ENCODE results near the gene CAMSAP1.
A peak's percentile ranks its signal among the peaks of the same experiment; 100 is the strongest.

CAMSAP1 gene

DNA sequence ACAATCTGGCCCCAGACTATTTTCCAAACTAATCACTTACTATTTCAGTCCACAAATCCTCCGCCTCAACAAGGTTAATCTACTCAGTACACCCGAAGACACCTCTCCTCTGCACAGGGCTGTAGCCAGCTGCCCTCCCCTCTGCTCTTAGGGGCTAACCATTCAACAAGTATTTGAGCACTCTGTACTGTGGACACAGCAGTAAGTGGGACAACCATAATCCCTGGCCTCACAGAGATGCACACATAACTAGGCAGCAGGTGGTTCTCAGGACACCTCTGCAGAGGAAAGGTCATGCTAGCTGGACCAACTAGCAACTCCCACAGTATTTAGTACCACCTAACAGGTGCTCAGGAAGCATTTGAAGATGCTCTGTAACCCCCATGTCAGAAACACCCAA, 5.5 kb downstream of the CAMSAP1 start:
- TF ChIP-seq, protein P1, sequence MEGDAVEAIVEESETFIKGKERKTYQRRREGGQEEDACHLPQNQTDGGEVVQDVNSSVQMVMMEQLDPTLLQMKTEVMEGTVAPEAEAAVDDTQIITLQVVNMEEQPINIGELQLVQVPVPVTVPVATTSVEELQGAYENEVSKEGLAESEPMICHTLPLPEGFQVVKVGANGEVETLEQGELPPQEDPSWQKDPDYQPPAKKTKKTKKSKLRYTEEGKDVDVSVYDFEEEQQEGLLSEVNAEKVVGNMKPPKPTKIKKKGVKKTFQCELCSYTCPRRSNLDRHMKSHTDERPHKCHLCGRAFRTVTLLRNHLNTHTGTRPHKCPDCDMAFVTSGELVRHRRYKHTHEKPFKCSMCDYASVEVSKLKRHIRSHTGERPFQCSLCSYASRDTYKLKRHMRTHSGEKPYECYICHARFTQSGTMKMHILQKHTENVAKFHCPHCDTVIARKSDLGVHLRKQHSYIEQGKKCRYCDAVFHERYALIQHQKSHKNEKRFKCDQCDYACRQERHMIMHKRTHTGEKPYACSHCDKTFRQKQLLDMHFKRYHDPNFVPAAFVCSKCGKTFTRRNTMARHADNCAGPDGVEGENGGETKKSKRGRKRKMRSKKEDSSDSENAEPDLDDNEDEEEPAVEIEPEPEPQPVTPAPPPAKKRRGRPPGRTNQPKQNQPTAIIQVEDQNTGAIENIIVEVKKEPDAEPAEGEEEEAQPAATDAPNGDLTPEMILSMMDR (IDR thresholded peaks at IDR 0.05; ENCODE audit: control insufficient read depth, insufficient read depth, low read depth, low read length, missing control alignments) = no peak
- no peak for DNase-seq (ENCODE audit: low read depth)
- H3K4me3 ChIP-seq (ENCODE audit: control insufficient read depth, low read depth, low read length) = no peak overlapping the region

DNA sequence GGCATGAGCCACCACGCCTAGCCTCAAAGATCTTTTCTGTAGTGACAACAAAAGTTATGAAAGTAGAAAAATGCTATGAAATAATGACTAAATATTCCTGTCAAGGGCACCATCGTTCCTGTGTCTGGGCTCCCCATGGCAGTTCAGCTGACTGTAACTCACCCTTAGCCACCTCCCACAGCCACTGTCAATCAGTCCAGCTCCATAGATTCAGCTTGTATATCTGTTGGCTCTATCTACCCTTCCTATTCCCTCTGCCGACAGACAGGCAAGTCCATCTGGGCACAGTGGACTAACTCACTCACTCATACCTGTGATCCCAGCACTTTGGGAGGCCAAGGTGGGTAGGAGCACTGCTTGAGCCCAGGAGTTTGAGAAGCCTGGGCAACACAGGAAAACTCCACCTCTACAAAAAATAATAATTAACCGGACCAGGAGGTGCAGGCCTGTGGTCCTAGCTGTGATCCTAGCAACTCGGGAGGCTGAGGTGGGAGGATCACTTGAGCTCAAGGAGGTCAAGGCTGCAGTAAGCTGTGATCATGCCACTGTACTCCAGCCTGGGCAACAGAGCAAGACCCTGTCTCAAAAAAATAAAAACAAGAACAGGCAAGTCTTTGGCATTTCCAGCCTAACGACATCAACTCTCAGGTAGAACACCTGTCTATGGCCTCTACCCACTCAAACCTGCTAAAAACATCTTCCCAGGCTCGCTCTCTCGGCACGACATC, 6.2 kb downstream of the CAMSAP1 start:
- no peak overlapping the region for H3K4me3 ChIP-seq (ENCODE audit: control insufficient read depth, low read depth, low read length)
- TF ChIP-seq, protein P1 (IDR thresholded peaks at IDR 0.05; ENCODE audit: control insufficient read depth, insufficient read depth, low read depth, low read length, missing control alignments) = no peak
- no peak for DNase-seq (ENCODE audit: low read depth)

DNA sequence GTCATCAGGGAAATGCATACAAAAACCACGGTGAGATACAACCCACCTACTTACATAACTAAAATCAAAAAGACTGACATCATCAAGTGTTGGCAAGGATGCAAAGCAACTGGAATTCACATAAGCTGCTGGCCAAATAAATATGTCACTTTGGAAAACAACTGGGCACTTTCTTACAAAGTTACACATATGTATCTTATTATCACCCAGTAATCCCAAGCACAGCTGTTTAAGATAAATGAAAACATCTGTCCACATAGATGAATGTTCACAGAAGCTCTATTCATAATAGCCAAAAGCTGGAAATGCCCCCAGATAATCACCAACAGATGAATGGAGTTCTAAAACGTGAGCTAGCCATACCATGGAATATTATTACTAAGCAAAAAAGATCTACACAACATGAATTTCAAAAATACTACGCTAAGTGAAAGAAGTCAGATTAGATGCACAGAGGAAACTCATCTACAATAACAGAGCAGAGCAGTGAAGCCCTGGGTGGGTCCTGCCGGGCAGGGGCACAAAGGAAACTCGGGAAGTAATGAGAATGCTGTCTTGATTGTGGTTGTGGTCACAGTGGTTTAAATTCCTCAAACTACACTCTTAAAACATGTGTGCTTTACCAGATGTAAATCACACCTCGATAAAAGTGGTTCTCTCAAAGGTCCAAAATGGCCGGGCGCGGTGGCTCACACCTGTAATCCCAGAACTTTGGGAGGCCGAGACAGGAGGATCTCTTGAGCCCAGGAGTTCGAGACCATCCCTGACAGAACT, 8.5 kb downstream of the CAMSAP1 start:
- H3K4me3 ChIP-seq (ENCODE audit: control insufficient read depth, low read depth, low read length) = no peak overlapping the region
- peak; percentile 80 for DNase-seq (ENCODE audit: low read depth)
- TF ChIP-seq, protein P1 (IDR thresholded peaks at IDR 0.05; ENCODE audit: control insufficient read depth, insufficient read depth, low read depth, low read length, missing control alignments) = no peak

DNA sequence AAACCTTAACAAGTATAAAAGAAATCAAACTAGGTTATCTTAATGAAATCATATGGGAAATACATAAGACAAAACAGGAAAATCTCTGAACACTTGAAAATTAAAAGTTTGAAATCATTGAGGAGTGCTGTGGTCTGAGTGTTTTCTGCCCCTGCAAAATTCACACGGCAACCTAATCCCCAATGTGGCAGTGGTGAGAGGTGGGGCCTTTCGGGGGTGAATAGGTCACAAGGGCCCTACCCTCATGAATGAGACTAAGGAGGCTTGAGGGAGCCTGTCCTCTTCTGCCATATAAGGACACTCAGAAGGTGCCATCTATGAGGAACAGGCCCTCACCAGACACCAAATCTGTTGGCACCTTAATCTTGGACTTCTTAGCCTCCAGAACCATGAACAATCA, 10.7 kb downstream of the CAMSAP1 start:
- H3K4me3 ChIP-seq (ENCODE audit: control insufficient read depth, low read depth, low read length) = no peak overlapping the region
- TF ChIP-seq, protein P1 (IDR thresholded peaks at IDR 0.05; ENCODE audit: control insufficient read depth, insufficient read depth, low read depth, low read length, missing control alignments) = no peak
- DNase-seq (ENCODE audit: low read depth) = no peak

DNA sequence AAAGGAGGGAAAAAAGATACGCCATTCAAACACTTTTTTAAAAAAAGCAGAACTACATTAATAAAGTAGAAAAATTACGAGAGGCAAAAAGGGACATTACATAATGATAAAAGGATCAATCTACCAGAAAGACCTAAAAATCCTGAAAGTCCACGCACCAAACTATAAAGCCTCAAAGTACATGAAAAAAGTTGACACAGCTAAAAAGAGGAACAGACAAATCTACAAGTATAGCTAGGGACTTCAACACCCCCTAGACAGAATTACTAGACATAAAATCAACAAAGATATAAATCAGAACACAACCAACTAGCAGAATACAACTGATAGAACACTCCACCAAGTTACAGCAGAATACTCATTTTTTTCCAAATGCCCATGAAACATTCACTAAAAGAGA, 11.1 kb downstream of the CAMSAP1 start:
- no peak overlapping the region for H3K4me3 ChIP-seq (ENCODE audit: control insufficient read depth, low read depth, low read length)
- TF ChIP-seq, protein P1 (IDR thresholded peaks at IDR 0.05; ENCODE audit: control insufficient read depth, insufficient read depth, low read depth, low read length, missing control alignments) = no peak
- DNase-seq (ENCODE audit: low read depth) = no peak

DNA sequence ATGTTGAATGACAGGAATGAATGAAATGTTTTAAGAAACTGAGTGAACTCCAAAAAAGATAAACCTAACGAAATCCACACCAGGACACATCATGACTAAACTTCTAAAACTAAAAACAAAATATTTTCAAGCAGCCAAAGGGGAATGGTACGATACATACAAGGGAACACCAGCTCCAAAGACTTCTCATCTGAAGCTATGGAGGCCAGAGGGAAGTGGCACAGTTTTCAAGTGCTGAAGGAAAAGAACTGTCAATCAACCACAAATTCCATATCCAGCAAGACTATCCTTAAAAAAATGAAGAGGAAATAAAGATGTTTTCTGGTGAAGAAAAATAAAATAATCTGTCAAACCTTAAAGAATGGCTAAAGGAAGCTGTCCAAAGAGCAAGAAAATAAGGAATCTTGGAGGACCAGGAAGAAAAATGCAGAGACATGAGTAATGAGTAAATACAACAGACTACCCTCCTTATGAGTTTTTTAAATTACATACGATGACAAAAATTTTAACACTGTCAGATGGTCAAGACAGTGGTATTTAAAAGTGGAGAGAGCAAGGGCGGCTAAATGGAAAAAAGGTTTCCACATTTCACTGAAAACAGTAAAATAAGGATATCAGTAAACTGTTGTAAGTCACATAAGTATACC, 12.0 kb downstream of the CAMSAP1 start:
- TF ChIP-seq, protein P1 (IDR thresholded peaks at IDR 0.05; ENCODE audit: control insufficient read depth, insufficient read depth, low read depth, low read length, missing control alignments) = no peak
- H3K4me3 ChIP-seq (ENCODE audit: control insufficient read depth, low read depth, low read length) = no peak overlapping the region
- no peak for DNase-seq (ENCODE audit: low read depth)
